ENCODE measurements around the gene RIMS1. TPM values are rescaled to one million over a fixed set of nuclear protein-coding genes. Genes with fewer than 3 reads are reported as not detected.

Gene RIMS1
- total RNA-seq, 1 donor from 2014 or later = 0.20 TPM

GRCh38 chr6:72413884-72414283, 527.5 kb downstream of the RIMS1 start:
- DNase-seq (ENCODE audit: low read depth, low spot score) = no peak

- DNase-seq (ENCODE audit: low read depth, low spot score) = no peak
Measured at GRCh38 chr6:72414657-72415056, 528.3 kb downstream of the RIMS1 start.

- DNase-seq (ENCODE audit: low read depth, low spot score) = no peak
Measured at GRCh38 chr6:72416744-72417465, 530.6 kb downstream of the RIMS1 start.

- no peak for DNase-seq (ENCODE audit: low read depth, low spot score)
Measured at GRCh38 chr6:72417759-72418158, 531.4 kb downstream of the RIMS1 start.

- DNase-seq (ENCODE audit: low read depth, low spot score) = no peak
Measured at GRCh38 chr6:72418495-72418894, 532.1 kb downstream of the RIMS1 start.

- no peak for DNase-seq (ENCODE audit: low read depth, low spot score)
Measured at GRCh38 chr6:72419966-72420365, 533.6 kb downstream of the RIMS1 start.

- DNase-seq (ENCODE audit: low read depth, low spot score) = no peak
Measured at GRCh38 chr6:72420409-72420808, 534.1 kb downstream of the RIMS1 start.

GRCh38 chr6:72421387-72421786, 535.0 kb downstream of the RIMS1 start:
- DNase-seq (ENCODE audit: low read depth, low spot score) = no peak

- DNase-seq (ENCODE audit: low read depth, low spot score) = no peak
Measured at GRCh38 chr6:72422171-72422570, 535.8 kb downstream of the RIMS1 start.

GRCh38 chr6:72424476-72424875, 538.1 kb downstream of the RIMS1 start:
- no peak for DNase-seq (ENCODE audit: low read depth, low spot score)

GRCh38 chr6:72425003-72425681, 538.8 kb downstream of the RIMS1 start:
- DNase-seq (ENCODE audit: low read depth, low spot score) = no peak

- no peak for DNase-seq (ENCODE audit: low read depth, low spot score)
Measured at GRCh38 chr6:72440611-72441010, 554.3 kb downstream of the RIMS1 start.

- no peak for DNase-seq (ENCODE audit: low read depth, low spot score)
Measured at GRCh38 chr6:72446430-72446829, 560.1 kb downstream of the RIMS1 start.

All from pulmonary artery endothelial cell (primary cell).